HG03354 (cell line): Measurements from ENCODE around the gene ROBO1.
"Not testable (repeated sequence)": the region's sequence is repeated elsewhere in the genome, so short reads cannot be mapped to it uniquely, and the experiment has no call there.

Source experiments
- ATAC-seq: cut with Tn5 transposase; IDR thresholded peaks from one replicate; pipeline ENCODE4 v1.9.1; 2021; ENCODE audit warnings: mild to moderate bottlenecking; ENCODE audit not compliant: unreplicated experiment, poor library complexity, severe bottlenecking

ROBO1 gene

DNA sequence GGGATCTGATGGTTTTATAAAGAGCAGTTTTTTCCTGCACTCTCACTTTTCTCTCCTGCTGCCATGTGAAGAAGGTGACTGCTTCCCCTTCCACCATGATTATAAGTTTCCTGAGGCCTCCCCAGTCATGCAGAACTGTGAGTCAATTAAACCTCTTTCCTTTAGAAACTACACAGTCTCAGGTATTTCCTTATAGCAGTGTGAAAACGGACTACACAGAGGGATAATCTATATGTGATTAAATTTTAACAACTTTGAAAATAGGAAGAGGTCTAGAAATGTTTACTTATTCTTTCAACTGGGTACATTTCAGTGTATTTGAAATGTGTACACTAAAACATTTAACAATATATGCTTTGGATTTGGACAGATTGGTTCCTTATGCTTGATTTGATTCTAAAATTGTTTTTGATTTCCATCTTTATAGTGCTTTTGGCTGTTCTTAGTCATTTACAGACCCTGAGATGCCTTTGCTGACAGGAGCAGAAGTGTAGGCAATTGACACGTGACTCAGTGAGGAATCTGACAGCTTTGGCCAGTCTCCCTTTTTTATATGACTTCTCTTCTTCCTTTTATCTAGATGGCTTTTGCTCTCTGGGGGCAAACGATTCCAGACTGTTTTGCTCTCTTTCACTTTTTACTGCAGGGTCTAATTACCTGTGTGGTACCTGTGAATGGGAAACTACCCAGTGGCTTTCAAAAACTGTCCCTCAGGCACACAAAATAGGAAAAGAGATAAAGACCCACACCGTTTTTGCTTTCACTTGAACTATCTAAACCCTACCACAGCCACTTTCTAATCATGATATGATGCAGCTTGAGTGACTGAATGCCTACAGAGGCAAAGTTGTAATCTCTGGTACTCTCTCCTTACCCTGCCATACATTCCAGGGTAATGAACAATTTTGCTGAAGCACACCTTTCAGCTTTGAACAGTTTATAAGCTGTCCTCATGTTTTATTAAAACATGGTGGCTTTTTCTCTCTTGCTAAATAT lies 422.6 kb downstream of the ROBO1 start:
- ATAC-seq = no peak

DNA sequence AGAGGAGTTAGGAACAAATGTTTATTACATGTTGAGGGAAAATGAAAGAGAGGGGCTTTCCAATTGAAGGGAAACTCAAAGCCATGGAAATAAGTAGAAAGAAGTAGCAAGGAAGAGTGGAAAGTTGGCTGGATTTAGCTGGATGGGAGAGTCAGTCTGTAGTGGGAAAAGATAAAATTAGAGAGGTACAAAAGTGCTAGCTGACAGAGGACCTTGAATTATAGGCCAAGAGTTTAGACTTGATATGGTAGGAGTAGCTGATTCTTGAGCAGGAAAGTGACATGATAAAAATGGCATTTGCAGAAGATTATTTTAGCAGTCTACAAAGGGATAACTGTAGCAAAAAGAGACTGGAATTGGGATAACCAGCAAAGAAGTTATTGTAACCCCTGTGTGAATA lies 425.8 kb downstream of the ROBO1 start:
- ATAC-seq = no peak

DNA sequence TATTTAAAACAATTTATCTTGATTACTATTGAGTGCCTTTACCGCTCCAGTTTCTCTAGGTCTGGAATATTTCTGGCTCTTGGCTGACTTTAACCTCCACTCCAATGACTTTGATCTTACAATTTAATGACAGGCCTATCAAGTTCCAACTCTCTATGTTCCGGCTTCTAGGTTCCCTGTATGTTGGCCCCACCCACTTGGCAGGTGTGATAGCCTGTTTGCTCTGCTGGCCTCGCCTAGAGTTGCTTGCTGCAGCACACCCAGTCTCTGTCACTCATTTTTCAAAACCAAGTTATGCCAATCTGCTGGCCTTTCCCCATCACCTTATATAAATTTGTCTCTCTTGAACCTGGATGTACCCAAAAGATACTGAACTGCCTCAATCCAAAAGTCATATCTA lies 428.0 kb downstream of the ROBO1 start:
- ATAC-seq = no peak

DNA sequence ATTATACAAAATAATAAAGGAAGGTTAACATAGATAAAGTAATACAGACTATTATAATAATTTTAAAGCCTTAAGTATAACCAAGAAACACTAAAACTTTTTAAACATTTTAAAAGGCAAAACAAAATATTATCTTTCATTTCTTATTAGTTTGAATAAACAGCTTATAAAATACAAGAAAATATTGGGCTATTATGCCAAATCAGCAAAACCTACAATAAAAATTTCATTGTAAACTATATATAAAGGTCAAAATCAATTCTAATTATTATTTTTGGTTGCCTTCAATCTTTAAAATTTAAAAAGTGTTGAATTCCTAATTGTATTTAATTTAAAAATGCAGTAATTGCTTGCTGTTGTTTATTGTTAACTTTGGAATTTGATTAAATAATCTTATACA lies 430.0 kb downstream of the ROBO1 start:
- no peak for ATAC-seq

DNA sequence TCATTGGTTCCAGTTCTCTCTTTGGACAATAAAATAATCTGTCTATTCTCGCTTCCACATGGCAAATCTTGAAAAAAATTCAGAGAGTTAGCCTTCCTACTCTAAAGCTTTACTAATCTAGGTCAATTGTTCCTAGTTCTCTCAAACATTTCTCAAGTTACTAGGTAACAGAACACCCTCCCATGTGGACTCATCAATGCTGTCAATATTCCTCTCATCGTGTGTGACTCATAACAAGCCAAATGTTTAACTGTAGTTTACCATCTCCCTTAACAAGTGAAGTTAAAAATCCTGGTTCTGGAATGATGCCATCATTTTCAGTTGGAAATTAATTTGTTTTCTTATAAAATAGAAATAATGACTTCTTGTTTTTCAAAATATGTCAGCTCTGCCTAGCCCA lies 438.6 kb downstream of the ROBO1 start:
- ATAC-seq = no peak

DNA sequence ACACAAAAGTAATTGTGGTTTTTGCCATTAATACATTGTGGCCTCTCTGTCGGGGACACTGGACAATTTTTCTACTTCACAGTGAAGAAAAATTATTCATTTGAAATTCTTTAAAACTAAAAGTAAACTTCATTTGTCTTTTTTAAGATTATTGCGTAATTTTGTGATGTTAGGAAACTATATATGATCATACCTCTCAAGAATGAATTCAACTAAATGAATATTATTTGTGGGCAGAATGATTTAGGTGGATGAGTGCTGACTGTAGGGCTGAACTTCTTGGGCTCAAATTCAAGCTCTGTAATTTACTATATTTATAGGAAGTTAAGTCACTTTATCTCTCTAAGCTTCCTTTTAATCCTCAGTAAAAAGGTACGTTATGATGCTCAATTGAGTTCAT lies 441.2 kb downstream of the ROBO1 start:
- ATAC-seq = no peak

DNA sequence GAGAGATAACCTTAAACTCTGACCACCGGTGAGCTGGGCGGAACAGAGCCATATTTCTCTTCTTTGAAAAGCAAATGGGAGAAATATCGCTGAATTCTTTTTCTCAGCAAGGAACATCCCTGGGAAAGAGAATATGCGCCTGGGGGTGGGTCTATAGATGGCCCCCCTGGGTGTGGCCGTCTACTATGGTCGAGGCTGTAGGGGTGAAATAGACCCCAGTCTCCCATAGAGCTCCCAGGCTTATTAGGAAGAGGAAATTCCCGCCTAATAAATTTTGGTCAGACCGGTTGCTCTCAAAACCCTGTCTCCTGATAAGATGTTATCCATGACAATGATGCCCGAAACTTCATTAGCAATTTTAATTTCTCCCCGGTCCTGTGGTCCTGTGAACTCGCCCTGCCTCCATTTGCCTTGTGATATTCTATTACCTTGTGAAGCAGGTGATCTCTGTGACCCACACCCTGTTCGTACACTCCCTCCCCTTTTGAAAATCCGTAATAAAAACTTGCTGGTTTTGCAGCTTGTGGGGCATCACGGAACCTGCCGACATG lies 441.9 kb downstream of the ROBO1 start:
- ATAC-seq = not testable (repeated sequence)

DNA sequence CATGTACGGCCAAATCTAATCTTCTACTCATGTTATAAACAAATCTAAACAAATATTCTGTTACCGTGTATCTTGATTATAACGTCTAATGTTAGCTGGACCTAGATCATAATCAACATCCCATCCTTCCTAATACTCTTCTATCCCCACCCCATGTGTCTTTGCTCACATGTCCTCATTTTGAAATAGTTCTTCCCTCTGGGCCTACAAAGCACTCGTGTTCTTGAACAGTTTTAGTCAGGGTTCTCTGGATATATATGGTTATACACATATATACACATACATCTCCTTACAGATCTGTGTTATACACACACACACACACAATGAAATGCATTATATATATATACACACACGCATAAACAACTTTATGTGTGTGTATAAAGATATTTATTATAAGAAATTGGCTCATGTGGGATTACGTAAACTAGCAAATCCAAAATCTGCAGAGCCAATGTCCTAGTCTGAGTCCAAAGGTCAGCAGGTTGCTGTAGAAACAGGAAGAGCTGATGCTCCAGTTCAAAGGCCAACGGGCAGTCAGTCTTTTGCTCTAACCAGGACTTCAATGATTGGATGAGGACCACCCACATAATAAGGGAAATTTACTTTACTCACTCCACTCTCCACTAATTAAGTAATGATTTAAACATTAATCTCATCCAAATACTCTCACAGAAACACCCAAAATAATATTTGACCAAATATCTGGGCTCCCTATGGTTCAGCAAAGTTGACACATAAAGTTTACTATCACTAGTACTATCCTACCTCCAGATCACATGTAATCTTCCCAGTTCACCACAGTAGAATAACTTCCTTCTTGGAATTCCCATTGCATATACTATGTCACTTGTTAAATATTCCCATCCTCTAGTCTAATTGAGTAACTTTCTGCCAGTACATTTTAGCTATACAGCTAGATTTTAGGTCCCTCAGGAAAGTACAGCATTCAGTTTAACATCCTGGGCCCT lies 450.0 kb downstream of the ROBO1 start:
- no peak for ATAC-seq

DNA sequence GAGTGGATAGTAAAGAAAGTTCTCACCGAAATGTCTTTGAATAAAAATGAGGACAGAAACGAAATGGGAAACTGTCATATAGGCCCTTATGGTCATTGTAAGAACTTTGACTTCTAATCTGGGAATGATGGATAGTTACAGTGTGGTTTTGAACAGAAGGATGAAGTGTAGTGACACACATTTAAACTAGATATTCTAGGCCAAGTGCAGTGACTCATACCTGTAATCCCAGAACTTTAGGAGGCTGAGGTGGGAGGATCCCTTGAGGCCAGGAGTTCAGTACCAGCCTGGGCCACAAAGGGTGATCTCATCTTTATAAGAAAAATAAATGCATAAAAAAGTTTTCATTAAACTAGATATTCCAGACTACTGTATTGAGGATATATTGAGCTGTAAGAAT lies 452.8 kb downstream of the ROBO1 start:
- ATAC-seq = no peak

DNA sequence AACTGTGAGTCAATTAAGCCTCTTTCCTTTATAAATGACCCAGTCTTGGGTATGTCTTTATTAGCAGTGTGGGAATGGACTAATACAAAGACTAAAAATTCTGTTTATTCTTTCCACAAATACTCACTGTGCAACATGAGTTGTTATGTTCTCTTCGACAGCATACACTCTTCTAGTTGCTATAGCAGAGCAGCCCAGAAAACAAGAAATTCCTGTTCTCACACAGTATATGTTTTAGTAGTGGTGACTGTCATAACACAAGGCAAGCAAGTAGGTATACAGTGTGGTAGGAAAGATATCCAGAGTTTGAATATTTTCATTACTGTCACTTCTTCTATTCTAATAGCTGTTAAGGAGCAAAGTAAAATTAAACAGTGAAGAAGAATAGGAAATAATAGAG lies 453.3 kb downstream of the ROBO1 start:
- no peak for ATAC-seq

DNA sequence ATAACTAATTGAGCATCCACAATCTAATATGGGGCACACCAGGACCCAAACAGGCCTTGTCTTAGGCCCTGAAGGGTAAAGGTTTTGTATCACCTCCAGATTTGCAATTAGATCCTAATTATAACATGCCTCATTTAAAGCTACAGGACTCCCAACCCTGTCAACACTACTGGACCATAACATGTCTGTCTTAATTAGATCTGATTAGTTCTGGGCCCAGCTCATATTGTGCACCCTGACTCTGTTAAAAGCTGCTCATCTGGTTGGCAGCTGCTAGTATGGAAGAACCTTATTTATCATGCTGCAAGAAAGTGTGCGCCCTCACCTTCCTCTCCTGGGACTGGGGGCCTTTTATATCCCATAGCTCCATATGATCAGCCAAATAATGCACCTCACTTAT lies 457.8 kb downstream of the ROBO1 start:
- ATAC-seq = no peak

DNA sequence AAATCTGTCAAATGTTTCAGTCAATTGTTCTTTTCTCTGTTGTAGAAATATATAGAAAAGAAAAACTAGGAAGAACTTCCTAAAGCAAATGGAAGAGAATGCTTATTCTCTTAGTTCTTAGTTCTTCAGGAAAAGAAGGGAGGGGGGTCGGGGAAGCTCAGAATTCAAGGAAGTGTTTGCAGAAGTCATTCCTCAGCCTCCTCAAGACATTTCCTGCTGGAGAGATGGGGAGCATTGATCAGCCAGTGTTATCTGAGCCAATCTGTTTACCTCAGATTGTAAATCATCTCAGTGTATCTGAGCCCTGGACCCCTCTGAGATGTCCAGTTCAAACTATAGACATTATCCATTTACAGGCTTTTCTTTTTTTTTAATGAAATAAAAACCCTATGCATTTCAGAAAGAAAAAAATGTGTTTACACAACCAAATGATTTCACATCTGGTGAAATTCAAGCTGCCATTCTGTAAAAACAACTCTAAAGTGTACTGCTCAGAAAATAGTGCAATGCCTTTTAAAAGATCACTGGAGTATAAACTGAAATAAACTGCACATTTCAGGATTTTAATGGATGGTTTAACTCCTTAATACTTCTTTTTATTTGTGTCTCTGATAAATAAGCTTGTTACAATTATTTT lies 460.7 kb downstream of the ROBO1 start:
- no peak for ATAC-seq

DNA sequence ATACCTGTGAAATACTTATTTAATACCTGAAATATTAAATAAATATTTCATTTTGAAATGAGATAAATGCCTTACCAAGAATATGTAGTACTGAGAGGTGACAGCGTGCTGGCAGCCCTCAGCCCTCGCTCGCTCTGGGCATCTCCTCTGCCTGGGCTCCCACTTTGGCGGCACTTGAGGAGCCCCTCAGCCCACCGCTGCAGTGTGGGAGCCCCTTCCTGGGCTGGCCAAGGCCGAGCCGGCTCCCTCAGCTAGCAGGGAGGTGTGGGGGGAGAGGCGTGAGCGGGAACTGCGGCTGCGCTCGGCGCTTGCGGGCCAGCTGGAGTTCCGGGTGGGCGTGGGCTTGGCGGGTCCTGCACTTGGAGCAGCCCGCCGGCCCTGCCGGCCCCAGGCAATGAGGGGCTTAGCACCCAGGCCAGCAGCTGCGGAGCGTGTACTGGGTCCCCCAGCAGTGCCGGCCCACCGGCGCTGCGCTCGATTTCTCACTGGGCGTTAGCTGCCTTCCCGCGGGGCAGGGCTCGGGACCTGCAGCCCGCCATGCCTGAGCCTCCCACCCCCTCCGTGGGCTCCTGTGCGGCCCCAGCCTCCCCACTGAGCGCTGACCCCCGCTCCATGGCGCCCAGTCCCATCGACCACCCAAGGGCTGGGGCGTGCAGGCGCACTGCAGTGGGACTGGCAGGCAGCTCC lies 467.7 kb downstream of the ROBO1 start:
- not testable (repeated sequence) for ATAC-seq

DNA sequence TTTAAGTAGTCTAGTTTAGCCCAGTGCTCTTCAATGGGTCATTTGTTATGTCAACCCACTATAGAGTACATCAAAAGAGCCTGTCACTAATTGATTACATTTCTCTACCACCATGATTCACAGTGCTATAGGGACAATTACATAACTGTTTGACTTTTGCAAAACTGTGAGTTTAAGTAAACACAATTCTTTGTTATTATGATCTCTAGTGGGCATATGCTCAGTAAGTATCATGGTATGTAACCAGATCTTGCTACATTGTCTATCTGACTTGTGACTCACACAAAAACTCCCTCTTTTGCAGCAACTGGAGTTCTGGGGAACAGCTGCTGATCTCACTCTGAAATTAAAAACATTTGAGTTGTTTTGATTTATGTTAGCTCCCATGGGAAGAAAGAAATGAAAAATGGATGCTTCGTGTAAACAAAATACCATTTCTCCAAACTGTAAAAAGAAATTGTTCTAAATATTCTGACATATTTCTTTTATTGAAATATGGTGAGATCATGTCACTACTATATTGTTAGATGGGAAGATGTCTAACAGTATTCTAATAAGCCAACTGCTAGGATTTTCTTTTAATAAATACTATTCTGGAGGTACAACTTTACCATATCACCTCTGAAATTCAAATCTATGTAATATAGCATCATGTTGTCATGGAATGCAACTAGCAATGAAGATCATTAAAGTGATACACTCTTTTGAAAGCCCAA lies 470.4 kb downstream of the ROBO1 start:
- no peak for ATAC-seq

DNA sequence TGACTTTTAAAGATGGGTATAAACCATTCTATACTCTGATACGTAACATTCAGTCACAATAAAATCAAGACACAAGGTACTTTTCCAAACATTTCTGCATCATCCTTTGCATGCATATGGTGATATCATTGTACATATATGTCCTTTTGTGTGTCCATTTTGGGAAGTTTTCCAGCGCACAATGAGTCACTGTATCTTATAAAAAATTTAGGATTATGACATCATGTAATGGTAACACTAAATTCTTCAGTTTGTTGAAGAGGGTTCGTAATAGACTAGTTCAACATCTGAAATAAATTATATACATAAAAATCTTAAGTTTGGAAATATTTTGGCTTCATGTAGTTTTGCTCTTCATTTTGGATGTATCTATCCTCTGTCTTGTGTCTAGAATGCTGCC lies 480.9 kb downstream of the ROBO1 start:
- ATAC-seq = no peak

DNA sequence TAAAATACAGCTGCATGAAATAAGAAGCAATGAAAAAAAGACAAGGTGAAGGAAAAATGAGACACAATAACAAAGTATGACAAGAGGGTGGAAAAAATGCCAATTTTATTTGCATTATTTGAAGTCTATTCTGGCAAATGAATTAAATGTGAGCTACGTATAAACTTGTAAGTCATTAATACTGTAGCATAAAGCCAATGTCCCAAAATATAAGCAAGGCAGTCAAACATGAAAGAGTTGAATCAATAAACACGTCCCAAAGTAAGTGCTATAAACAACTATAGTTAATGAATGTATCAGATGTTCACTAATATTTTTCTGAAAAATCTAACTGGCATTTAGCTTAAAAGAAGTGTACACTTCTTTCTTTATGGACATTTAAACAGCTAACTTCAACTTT lies 481.9 kb downstream of the ROBO1 start:
- no peak for ATAC-seq

DNA sequence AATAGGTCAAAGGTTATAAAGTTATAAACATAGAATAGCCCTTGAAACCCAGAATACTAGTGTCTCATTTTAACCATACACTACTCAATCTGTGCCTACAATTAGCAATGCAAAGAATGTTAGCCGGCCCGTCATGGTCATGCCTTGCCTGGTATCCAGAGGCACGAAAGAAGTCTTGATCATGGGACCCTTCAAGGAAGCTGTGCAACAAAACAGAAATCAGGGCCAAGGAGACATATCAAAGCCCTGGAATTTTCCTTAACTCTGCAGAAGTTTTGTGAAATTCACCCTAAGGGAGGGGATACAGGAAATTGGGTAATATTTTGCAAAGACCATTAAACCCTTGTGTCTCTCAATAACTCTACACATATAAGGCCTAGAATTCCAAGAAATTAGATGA lies 482.4 kb downstream of the ROBO1 start:
- ATAC-seq = no peak

DNA sequence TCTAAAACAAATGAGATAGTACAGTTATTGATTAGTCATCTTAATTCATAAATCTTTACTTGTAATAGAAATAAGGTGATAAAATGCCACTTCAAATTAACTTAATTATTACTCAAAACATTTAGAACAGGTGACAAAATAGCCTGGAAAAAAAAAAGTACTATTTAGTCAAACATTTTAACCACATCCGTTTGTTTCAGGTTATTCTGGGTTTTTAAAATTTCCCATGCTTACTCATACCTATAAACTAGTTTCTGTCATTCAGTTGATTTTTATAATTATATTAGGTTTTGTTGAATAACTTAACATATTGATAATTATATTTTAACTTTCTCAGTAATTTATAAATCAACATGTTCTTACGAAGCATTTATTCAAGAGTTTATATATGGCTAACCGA lies 483.0 kb downstream of the ROBO1 start:
- no peak for ATAC-seq

DNA sequence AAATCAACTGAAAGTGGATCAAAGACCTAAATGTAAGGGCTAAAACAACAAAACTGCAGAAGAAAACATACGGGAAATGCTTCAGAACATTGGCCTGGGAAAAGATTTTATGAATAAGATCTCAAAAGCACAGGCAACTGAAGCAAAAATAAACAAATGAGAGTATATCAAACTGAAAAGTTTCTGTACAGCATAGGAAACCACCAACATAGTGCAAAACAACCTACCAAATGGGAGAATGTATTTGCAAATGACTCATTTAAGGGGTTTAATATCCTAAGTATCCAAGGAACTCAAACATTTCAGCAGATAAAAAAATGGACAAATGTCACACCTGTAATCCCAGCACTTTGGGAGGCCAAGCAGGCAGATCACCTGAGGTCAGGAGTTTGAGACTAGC lies 489.1 kb downstream of the ROBO1 start:
- no peak for ATAC-seq
